Head of caudate nucleus (tissue), 42 donors: ENCODE data around the gene RIN1.

Experiments used
- DNase-seq, 42 donors: peaks; one replicate each; pipeline versions ENCODE4 v3.0.0 to v3.0.0-alpha.2; 2020 to 2021; ENCODE audit warnings: mixed read lengths in 7 of 42
- intact Hi-C: fragments of 100-400 bp; cut with DNase I; formaldehyde crosslinking; loops from one replicate; pipeline ENCODE4 v1.15.0; 2022

RIN1 gene

GRCh38 chr11:66291303-66291705 lies 44.9 kb downstream of the RIN1 start:
- intact Hi-C loops, result no loop called here
- peak in 1 of 42 donors; percentile 42 for DNase-seq

GRCh38 chr11:66290330-66290621 lies 46.0 kb downstream of the RIN1 start:
- intact Hi-C loops, result no loop called here
- DNase-seq, result no peak

- peak in 22 of 42 donors; percentile 36 to 87 (median 68) for DNase-seq
- intact Hi-C loops, result no loop called here
These were observed 46.5 kb downstream of the RIN1 start for GRCh38 chr11:66289548-66290329.

GRCh38 chr11:66288671-66289547 lies 47.3 kb downstream of the RIN1 start, which contains the start of gene YIF1A:
TSS of gene YIF1A (minus strand) at chr11:66289143. CDS start at chr11:66288985, 158 bp downstream.
- peak; percentile 98 to 100 (median 99) for DNase-seq
- intact Hi-C loops, result no loop called here

GRCh38 chr11:66287889-66288670 lies 48.2 kb downstream of the RIN1 start:
- DNase-seq, result peak in 1 of 42 donors; percentile 38
- intact Hi-C loops, result no loop called here

- intact Hi-C loops, result no loop called here
- peak in 1 of 42 donors; percentile 27 for DNase-seq
These were observed 48.9 kb downstream of the RIN1 start for GRCh38 chr11:66287211-66287888.

GRCh38 chr11:66286699-66287098 lies 49.5 kb downstream of the RIN1 start:
- DNase-seq, result peak in 1 of 42 donors; percentile 31
- intact Hi-C loops, result no loop called here

- intact Hi-C loops, result no loop called here
- DNase-seq, result peak in 1 of 42 donors; percentile 33
These were observed 50.8 kb downstream of the RIN1 start for GRCh38 chr11:66285250-66285947.

- intact Hi-C loops, result no loop called here
- peak in 1 of 42 donors; percentile 32 for DNase-seq
These were observed 51.6 kb downstream of the RIN1 start for GRCh38 chr11:66284526-66285078.

GRCh38 chr11:66283461-66284105 lies 52.7 kb downstream of the RIN1 start:
- intact Hi-C loops, result no loop called here
- DNase-seq, result peak in 1 of 42 donors; percentile 32

GRCh38 chr11:66282468-66283455 lies 53.5 kb downstream of the RIN1 start:
- peak; percentile 99 to 100 (median 100) for DNase-seq
- intact Hi-C loops, result no loop called here
